OCI-LY3 (cell line): ENCODE measurements around the gene TOP3B.

ENCODE experiments used
- EZH2phosphoT487 ChIP-seq: fragments of 200-600 bp; shearing (Covaris generic); IDR thresholded peaks from 2 replicates; pipeline ENCODE4 v1.6.1; 2018; ENCODE audit warnings: antibody characterized with exemption, mixed run types, low read depth
- TF ChIP-seq, protein P1 (sequence below): fragments of 200-600, 300-600 bp; sonication (generic); IDR thresholded peaks from 2 replicates; pipeline ENCODE4 v1.5.1; 2014; ENCODE audit warnings: antibody characterized with exemption, low read length, low read depth

DNA sequence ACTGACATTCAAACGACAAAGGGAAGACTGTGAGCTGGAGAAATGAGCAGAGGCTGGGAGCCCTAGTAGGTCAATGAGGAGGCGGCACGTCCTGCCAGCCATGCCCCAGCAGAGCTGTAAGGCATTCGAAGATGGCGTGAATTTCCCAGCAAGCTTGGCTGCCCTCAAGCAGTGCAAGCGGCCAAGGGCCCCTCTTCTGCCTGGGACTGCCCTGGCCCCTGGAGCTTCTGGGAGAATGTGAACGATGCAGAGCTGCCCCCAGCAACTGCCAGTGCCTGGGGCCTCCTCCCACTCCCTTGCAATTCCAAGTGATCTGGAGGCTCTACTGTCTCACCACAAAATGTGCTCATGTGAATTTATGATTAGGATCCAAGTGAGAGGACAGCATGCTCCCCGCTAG lies 34.2 kb downstream of the TOP3B start:
- TF ChIP-seq, protein P1, sequence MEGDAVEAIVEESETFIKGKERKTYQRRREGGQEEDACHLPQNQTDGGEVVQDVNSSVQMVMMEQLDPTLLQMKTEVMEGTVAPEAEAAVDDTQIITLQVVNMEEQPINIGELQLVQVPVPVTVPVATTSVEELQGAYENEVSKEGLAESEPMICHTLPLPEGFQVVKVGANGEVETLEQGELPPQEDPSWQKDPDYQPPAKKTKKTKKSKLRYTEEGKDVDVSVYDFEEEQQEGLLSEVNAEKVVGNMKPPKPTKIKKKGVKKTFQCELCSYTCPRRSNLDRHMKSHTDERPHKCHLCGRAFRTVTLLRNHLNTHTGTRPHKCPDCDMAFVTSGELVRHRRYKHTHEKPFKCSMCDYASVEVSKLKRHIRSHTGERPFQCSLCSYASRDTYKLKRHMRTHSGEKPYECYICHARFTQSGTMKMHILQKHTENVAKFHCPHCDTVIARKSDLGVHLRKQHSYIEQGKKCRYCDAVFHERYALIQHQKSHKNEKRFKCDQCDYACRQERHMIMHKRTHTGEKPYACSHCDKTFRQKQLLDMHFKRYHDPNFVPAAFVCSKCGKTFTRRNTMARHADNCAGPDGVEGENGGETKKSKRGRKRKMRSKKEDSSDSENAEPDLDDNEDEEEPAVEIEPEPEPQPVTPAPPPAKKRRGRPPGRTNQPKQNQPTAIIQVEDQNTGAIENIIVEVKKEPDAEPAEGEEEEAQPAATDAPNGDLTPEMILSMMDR, result no peak
- no peak for TF ChIP-seq EZH2phosphoT487
